Adrenal gland (tissue), 5 donors: ENCODE data around the gene KLHL21.
"Not testable (repeated sequence)": the region's sequence is repeated elsewhere in the genome, so short reads cannot be mapped to it uniquely, and the experiment has no call there.

ENCODE experiments used
- POLR2A ChIP-seq, 2 donors: fragments of 450-650 bp; IDR thresholded peaks; one replicate each; pipeline ENCODE4 v1.6.1; 2017; ENCODE audit warnings: antibody characterized with exemption in 2 of 2, mild to moderate bottlenecking in 2 of 2, moderate library complexity in 1 of 2
- TF ChIP-seq, protein P1 (sequence below), 6 experiments: fragments of 450-650 bp in 4 of 6; fragments of 200-600 bp in 2 of 6; sonication (generic) in 1 of 6; IDR thresholded peaks; 1 replicate in 5 of 6; 2 replicates in 1 of 6; pipeline versions ENCODE4 v1.5.1 to v1.8.0; 2016 to 2021; ENCODE audit warnings: antibody characterized with exemption in 6 of 6, mild to moderate bottlenecking in 2 of 6, moderate library complexity in 1 of 6
- donor health status: DM: no; HTN: no; CAD: no.

DNA sequence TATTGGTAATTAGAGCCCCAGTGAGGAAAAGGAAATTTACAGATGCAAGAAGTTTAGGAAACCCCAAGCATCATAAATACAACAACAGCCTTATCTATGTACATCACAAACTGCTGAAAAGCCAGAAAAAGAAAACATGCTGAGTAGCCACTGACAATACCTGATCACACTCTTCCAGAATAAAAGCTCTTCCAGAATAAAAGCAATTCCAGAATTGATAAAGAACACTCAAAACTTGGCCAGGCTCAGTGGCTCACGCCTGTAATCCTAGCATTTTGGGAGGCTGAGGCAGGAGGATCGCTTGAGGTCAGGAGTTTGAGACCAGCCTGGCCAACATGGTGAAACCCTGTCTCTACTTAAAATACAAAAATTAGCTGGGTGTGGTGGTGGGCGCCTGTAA lies 38.2 kb upstream of the KLHL21 start:
- TF ChIP-seq, protein P1, sequence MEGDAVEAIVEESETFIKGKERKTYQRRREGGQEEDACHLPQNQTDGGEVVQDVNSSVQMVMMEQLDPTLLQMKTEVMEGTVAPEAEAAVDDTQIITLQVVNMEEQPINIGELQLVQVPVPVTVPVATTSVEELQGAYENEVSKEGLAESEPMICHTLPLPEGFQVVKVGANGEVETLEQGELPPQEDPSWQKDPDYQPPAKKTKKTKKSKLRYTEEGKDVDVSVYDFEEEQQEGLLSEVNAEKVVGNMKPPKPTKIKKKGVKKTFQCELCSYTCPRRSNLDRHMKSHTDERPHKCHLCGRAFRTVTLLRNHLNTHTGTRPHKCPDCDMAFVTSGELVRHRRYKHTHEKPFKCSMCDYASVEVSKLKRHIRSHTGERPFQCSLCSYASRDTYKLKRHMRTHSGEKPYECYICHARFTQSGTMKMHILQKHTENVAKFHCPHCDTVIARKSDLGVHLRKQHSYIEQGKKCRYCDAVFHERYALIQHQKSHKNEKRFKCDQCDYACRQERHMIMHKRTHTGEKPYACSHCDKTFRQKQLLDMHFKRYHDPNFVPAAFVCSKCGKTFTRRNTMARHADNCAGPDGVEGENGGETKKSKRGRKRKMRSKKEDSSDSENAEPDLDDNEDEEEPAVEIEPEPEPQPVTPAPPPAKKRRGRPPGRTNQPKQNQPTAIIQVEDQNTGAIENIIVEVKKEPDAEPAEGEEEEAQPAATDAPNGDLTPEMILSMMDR (IDR thresholded peaks at IDR 0.05) = not testable (repeated sequence)
- TF ChIP-seq POLR2A (IDR thresholded peaks at IDR 0.05) = not testable (repeated sequence)
